HEK293 (cell line): ENCODE measurements around the gene NPAS2.

Experiments
- CTCF ChIA-PET: fragments of 350-600 bp; formaldehyde crosslinking; extraction: SDS; loops from one replicate; lab custom pipeline; 2021; ENCODE audit warnings: antibody characterized with exemption; lab: Yijun Ruan, JAX
- POLR2A ChIA-PET: fragments of 300-600 bp; formaldehyde crosslinking; extraction: SDS; loops from one replicate; lab custom pipeline; 2020; ENCODE audit warnings: antibody characterized with exemption, inconsistent platforms; lab: Yijun Ruan, JAX
- H3K27ac ChIP-seq: fragments of 200-500 bp; sonication (Bioruptor generic); 2 replicates; pipeline ENCODE4 v1.5.1; 2014; ENCODE audit warnings: low read depth, low read length, control low read depth, inconsistent platforms; ENCODE audit errors: extremely low read depth
- H3K36me3 ChIP-seq, 2 experiments: fragments of 200-500 bp in 1 of 2; sonication (Bioruptor generic) in 1 of 2; 1 replicate in 1 of 2; 2 replicates in 1 of 2; pipeline ENCODE4 v1.5.1; 2014 to 2017; ENCODE audit warnings: inconsistent platforms in 2 of 2, low read length in 2 of 2; ENCODE audit not compliant: control insufficient read depth in 2 of 2, insufficient read depth in 1 of 2
- H3K4me1 ChIP-seq: fragments of 200-500 bp; sonication (Bioruptor generic); 2 replicates; pipeline ENCODE4 v1.5.1; 2014; ENCODE audit warnings: mild to moderate bottlenecking, low read length, inconsistent platforms; ENCODE audit not compliant: control insufficient read depth, insufficient read depth
- H3K4me3 ChIP-seq: 2 replicates; pipeline ENCODE4 v1.5.1; 2011; ENCODE audit warnings: low read depth, mild to moderate bottlenecking, control low read depth, low read length, moderate library complexity
- H3K9me3 ChIP-seq: fragments of 200-500 bp; sonication (Bioruptor generic); 2 replicates; pipeline ENCODE4 v1.5.1; 2014; ENCODE audit warnings: low read depth, low read length, inconsistent platforms; ENCODE audit not compliant: control insufficient read depth, insufficient read depth
- GLIS2 ChIP-seq: fragments of 450-650 bp; formaldehyde crosslinking; IDR thresholded peaks from 2 replicates; pipeline ENCODE4 v1.5.1; 2016; ENCODE audit warnings: missing biosample characterization, missing genetic modification characterization
- KLF10 ChIP-seq: fragments of 450-650 bp; IDR thresholded peaks from 2 replicates; pipeline ENCODE4 v1.5.1; 2018; ENCODE audit warnings: missing biosample characterization, mild to moderate bottlenecking, missing genetic modification characterization
- ZBTB10 ChIP-seq: fragments of 450-650 bp; formaldehyde crosslinking; IDR thresholded peaks from 2 replicates; pipeline ENCODE4 v1.5.1; 2016; ENCODE audit warnings: missing biosample characterization, missing genetic modification characterization
- ZFP37 ChIP-seq: fragments of 450-650 bp; formaldehyde crosslinking; IDR thresholded peaks from 2 replicates; pipeline ENCODE4 v1.5.1; 2016; ENCODE audit warnings: missing biosample characterization, missing genetic modification characterization
- ZNF280C ChIP-seq: fragments of 450-650 bp; formaldehyde crosslinking; IDR thresholded peaks from 2 replicates; pipeline ENCODE4 v1.5.1; 2016; ENCODE audit warnings: missing biosample characterization, missing genetic modification characterization
- ZNF843 ChIP-seq: fragments of 450-650 bp; formaldehyde crosslinking; IDR thresholded peaks from 2 replicates; pipeline ENCODE4 v1.5.1; 2016; ENCODE audit warnings: missing biosample characterization, missing genetic modification characterization
- TF ChIP-seq, protein P1 (sequence below): fragments of 450-650 bp; formaldehyde crosslinking; IDR thresholded peaks from 2 replicates; pipeline ENCODE4 v1.5.1; 2017; ENCODE audit warnings: missing biosample characterization, missing genetic modification characterization
- TF ChIP-seq, protein P2 (sequence below): fragments of 450-650 bp; formaldehyde crosslinking; IDR thresholded peaks from 2 replicates; pipeline ENCODE4 v1.5.1; 2017; ENCODE audit warnings: missing biosample characterization, missing genetic modification characterization
- TF ChIP-seq, protein P3 (sequence below): fragments of 450-650 bp; formaldehyde crosslinking; optimal IDR thresholded peaks from 2 replicates; pipeline ENCODE3; 2016; ENCODE audit warnings: missing biosample characterization, mild to moderate bottlenecking, missing genetic modification characterization

Gene NPAS2

DNA sequence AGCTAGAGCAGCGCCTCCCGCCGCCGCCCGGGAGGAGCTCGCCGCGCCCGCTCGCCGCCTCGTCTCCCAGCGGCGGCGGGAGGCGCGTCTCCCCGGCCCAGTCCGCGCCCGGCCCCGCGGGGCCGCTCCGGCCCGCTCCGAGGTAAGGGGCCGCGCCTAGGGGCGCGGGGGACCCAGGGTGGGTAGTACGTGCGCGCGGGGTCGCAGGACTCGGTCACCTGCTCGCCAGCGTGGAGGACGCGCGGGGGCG lies 259 bp downstream of the NPAS2 start:
- Histone ChIP-seq H3K27ac (peak overlapping the region; percentile 75; the same call in 1 of the 2 replicates), H3K36me3 (no peaks in the 10 kb centered on the region), H3K4me3 (peak overlapping the region; percentile 52), H3K9me3 (no peaks in the 10 kb centered on the region), H3K4me1 (peaks cover 4% of the 10 kb centered on the region; the same call in 1 of the 2 replicates)
- ChIA-PET POLR2A (interaction anchor here (1.3 kb wide), 1 partner anchor 83 kb away, joined by 3 read pairs; no protein-coding TSS in a partner anchor), CTCF (interaction anchor here (1.9 kb wide), 1 partner anchor 89 kb away, joined by 5 read pairs; no protein-coding TSS in a partner anchor)
- TF ChIP-seq ZFP37 (tag by site-specific recombination) (no peak), KLF10 (tag by site-specific recombination) (no peak), ZNF843 (no peak)
- TF ChIP-seq, protein P1, sequence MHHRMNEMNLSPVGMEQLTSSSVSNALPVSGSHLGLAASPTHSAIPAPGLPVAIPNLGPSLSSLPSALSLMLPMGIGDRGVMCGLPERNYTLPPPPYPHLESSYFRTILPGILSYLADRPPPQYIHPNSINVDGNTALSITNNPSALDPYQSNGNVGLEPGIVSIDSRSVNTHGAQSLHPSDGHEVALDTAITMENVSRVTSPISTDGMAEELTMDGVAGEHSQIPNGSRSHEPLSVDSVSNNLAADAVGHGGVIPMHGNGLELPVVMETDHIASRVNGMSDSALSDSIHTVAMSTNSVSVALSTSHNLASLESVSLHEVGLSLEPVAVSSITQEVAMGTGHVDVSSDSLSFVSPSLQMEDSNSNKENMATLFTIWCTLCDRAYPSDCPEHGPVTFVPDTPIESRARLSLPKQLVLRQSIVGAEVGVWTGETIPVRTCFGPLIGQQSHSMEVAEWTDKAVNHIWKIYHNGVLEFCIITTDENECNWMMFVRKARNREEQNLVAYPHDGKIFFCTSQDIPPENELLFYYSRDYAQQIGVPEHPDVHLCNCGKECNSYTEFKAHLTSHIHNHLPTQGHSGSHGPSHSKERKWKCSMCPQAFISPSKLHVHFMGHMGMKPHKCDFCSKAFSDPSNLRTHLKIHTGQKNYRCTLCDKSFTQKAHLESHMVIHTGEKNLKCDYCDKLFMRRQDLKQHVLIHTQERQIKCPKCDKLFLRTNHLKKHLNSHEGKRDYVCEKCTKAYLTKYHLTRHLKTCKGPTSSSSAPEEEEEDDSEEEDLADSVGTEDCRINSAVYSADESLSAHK (tag by site-specific recombination), result no peak
- TF ChIP-seq, protein P2, sequence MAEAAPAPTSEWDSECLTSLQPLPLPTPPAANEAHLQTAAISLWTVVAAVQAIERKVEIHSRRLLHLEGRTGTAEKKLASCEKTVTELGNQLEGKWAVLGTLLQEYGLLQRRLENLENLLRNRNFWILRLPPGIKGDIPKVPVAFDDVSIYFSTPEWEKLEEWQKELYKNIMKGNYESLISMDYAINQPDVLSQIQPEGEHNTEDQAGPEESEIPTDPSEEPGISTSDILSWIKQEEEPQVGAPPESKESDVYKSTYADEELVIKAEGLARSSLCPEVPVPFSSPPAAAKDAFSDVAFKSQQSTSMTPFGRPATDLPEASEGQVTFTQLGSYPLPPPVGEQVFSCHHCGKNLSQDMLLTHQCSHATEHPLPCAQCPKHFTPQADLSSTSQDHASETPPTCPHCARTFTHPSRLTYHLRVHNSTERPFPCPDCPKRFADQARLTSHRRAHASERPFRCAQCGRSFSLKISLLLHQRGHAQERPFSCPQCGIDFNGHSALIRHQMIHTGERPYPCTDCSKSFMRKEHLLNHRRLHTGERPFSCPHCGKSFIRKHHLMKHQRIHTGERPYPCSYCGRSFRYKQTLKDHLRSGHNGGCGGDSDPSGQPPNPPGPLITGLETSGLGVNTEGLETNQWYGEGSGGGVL (tag by site-specific recombination), result no peak

GRCh38 chr2:100820523-100821254 lies 750 bp downstream of the NPAS2 start:
- H3K4me1 ChIP-seq, result peaks cover 4% of the 10 kb centered on the region; the same call in 1 of the 2 replicates
- peak overlapping the region; percentile 52 for H3K4me3 ChIP-seq
- H3K9me3 ChIP-seq, result no peaks in the 10 kb centered on the region
- TF ChIP-seq ZNF280C (tag by site-specific recombination), result no peak
- TF ChIP-seq, protein P3, sequence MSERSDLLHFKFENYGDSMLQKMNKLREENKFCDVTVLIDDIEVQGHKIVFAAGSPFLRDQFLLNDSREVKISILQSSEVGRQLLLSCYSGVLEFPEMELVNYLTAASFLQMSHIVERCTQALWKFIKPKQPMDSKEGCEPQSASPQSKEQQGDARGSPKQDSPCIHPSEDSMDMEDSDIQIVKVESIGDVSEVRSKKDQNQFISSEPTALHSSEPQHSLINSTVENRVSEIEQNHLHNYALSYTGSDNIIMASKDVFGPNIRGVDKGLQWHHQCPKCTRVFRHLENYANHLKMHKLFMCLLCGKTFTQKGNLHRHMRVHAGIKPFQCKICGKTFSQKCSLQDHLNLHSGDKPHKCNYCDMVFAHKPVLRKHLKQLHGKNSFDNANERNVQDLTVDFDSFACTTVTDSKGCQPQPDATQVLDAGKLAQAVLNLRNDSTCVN (tag by site-specific recombination), result peak; percentile 50
- TF ChIP-seq GLIS2 (tag by site-specific recombination), result 0 out of 2 replicates have a peak, but pooled peaks have one; percentile 9
- 0 out of 2 replicates have a peak, but pooled peaks have one; percentile 32 for TF ChIP-seq ZBTB10 (tag by site-specific recombination)
- TF ChIP-seq, all 188 proteins: peak for 3
- Histone ChIP-seq H3K36me3 (no peaks in the 10 kb centered on the region), H3K27ac (peak overlapping the region; percentile 75; the same call in 1 of the 2 replicates)
- CTCF ChIA-PET, result interaction anchor here (1.9 kb wide), 1 partner anchor 90 kb away, joined by 5 read pairs; no protein-coding TSS in a partner anchor
- POLR2A ChIA-PET, result interaction anchor here (1.3 kb wide), 1 partner anchor 82 kb away, joined by 3 read pairs; no protein-coding TSS in a partner anchor
